Measurements from ENCODE around the gene ZNF557. TPM values are rescaled to one million over a fixed set of nuclear protein-coding genes. Genes with fewer than 3 reads are reported as not detected.
A peak's percentile ranks its signal among the peaks of the same experiment; 100 is the strongest.
"Not testable (repeated sequence)": the region's sequence is repeated elsewhere in the genome, so short reads cannot be mapped to it uniquely, and the experiment has no call there.

Gene ZNF557
- 53.0 TPM for total RNA-seq

DNA sequence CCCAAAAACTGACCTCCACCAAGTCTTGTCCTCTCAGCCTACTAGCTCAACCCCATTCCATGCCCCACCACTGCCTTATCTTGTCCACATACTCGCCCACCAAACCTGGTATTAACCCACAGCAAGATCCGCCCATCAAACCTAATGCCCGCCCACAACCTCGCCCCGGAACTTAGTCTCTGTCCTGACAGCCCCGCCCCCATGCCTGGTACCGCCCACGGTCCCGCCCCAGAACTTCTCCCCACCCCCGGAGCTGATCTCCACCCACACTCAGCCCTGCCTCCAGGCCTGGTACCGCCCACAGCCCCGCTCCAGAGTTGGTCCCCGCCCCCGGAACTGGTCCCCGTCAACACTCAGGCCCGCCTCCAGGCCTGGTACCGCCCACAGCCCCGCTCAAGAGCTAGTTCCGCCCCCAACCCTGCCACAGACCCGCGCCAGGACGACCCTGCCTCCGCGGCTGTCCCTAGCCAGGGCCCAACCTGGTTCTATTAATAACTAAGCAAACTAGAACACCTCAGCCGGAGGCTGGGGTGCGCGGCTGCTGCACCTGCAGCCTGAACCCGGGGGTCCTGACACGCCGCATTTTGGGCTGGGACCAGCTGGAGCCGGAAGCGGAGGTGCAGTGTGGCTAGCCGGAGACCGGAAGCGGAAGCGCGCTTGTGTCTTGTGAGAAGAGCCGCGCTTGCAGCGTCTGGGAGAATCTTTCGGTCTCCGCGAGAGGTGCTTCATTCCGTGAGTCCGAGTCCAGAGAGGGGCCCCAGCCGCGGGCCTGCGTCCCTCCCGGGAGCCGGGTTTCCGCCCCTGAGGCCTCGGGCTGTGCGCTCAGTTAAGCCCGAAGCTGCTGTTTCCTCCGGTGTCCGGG, at the start of gene ZNF557:
Gene ZNF557, plus strand, starts transcription at position 662 of the 862 bp plus-strand sequence. CDS start 5,372 bp downstream, outside the sequence.
- DNase-seq (ENCODE audit: low spot score in 2 of 2) (peak; percentile 88 to 95), FAIRE-seq (no peak)

DNA sequence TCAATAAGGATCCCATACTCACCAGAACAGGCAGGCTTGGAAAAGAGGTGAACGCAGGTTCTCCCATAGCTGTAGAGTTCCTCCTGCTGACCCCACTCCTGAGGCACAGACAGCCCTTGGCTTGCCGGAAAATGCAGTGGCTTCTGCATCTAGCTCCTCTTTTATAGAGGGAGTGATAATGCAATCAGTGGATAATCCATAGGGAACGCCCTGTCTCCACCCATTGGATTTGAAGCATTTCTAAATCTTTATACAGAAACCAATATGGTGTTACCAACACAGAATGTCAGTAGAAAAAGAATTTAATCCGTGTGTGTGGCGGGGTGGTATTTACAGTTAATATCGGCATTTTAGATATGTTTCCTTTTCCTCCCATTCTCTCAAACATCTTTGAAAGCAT, 48.2 kb upstream of the ZNF557 start, which contains the start of gene MBD3L2B:
Gene MBD3L2B, minus strand, starts transcription at position 101 of the 400 bp plus-strand sequence. Its CDS starts 34 bp downstream, at position 67.
- not testable (repeated sequence) for DNase-seq (ENCODE audit: low spot score in 2 of 2); FAIRE-seq

DNA sequence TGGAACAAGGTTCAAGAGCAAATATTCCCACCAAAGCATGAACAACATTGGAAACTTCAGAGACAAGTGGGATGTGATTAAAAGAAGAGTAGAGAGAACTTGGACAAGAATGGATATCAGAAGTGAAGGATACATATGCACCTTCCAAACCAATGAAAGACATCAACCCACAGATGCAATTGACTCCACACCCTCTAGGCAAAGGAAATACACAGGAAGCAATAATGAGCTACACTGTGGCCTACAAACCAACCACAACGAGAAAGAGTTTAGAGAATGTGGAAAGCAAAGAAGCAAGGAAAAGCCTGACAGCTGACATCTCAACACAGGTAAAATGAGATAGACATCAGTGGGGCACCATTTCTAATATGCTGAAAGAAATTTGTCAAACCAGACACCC, 40.7 kb upstream of the ZNF557 start:
- not testable (repeated sequence) for FAIRE-seq; DNase-seq (ENCODE audit: low spot score in 2 of 2)

GRCh38 chr19:7030278-7030677, 39.2 kb upstream of the ZNF557 start, which contains the start of gene MBD3L5:
Gene MBD3L5 (plus strand): TSS chr19:7030578. CDS start chr19:7030612, 34 bp downstream.
- not testable (repeated sequence) for FAIRE-seq

GRCh38 chr19:7040079-7040478, 29.4 kb upstream of the ZNF557 start, which contains the start of gene MBD3L4:
Gene MBD3L4 (minus strand): TSS chr19:7040179. CDS start chr19:7040144, 35 bp downstream.
- not testable (repeated sequence) for FAIRE-seq

More at GRCh38 chr19:7030278-7030677, 39.2 kb upstream of the ZNF557 start, which contains the start of gene MBD3L5:
- not testable (repeated sequence) for DNase-seq (ENCODE audit: low spot score in 2 of 2)

GRCh38 chr19:7041563-7041962, 27.9 kb upstream of the ZNF557 start:
- not testable (repeated sequence) for DNase-seq (ENCODE audit: low spot score in 2 of 2); FAIRE-seq

More at GRCh38 chr19:7040079-7040478, 29.4 kb upstream of the ZNF557 start, which contains the start of gene MBD3L4:
- not testable (repeated sequence) for DNase-seq (ENCODE audit: low spot score in 2 of 2)

DNA sequence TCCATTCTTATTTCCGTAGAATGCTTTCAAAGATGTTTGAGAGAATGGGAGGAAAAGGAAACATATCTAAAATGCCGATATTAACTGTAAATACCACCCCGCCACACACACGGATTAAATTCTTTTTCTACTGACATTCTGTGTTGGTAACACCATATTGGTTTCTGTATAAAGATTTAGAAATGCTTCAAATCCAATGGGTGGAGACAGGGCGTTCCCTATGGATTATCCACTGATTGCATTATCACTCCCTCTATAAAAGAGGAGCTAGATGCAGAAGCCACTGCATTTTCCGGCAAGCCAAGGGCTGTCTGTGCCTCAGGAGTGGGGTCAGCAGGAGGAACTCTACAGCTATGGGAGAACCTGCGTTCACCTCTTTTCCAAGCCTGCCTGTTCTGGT, 20.5 kb upstream of the ZNF557 start, which contains the start of gene MBD3L2:
Gene MBD3L2, plus strand, starts transcription at position 301 of the 400 bp plus-strand sequence. Its CDS starts 53 bp downstream, at position 354.
- FAIRE-seq = not testable (repeated sequence)

DNA sequence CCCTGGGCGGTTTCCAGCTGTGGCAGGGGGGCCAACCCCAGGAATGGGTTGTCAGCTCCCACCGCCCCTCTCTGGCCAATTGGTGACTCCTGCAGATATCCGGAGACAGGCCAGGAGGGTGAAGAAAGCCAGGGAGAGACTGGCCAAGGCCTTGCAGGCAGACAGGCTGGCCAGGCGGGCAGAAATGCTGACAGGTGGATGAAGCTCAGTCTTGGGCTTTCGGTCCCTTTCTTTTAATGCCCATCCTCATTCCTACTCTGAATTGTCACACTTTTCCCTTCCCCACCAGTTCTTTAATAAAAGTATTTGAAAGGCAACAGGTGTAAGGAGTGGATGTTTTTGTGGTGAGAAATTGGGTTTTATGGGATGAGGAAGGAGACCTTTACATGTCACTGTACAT, 18.1 kb upstream of the ZNF557 start:
- not testable (repeated sequence) for DNase-seq (ENCODE audit: low spot score in 2 of 2); FAIRE-seq

More for the DNA sequence above, 20.5 kb upstream of the ZNF557 start, which contains the start of gene MBD3L2:
- DNase-seq (ENCODE audit: low spot score in 2 of 2) = not testable (repeated sequence)

DNA sequence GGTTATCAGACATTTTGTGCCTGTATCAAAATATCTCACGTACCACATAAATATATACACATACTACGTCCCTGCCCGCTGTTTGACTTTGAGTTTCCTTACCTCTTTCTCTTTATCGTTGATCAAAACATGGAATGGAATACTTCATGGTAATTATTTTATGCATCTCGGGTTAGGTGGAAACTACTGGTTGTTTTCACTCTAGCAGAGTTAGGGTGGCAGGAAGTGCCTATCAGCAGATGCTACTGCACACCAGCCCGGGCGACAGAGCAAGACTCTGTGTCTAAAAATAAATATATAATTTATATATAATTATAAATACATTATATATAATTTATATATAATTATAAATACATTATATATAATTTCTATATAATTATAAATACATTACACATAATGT, 16.6 kb upstream of the ZNF557 start:
- DNase-seq (ENCODE audit: low spot score in 2 of 2); FAIRE-seq: not testable (repeated sequence)

DNA sequence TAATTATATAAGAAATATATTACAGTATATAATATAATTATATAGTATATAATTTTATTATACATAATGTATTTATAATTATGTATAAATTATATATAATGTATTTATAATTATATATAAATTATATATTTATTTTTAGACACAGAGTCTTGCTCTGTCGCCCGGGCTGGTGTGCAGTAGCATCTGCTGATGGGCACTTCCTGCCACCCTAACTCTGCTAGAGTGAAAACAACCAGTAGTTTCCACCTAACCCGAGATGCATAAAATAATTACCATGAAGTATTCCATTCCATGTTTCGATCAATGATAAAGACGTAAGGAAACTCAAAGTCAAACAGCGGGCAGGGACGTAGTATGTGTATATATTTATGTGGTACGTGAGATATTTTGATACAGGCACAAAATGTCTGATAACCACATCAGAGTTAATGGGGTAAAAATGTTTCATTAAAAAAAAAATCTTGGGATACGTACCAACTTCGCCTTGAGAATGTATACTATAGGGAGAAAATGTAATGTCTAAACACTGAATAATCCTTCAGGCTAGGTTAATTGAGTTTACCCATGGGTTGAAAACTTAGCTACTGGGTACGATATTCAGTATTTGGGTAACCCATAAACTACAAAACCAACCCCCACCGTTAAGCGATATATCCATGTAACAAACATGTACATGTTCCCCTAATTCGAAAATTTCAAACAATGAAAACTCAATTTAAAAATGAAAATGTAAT, 14.7 kb upstream of the ZNF557 start:
- not testable (repeated sequence) for FAIRE-seq; DNase-seq (ENCODE audit: low spot score in 2 of 2)

- not testable (repeated sequence) for FAIRE-seq; DNase-seq (ENCODE audit: low spot score in 2 of 2)
Measured at GRCh38 chr19:7055679-7056078, 13.8 kb upstream of the ZNF557 start.

- FAIRE-seq; DNase-seq (ENCODE audit: low spot score in 2 of 2): not testable (repeated sequence)
Measured at GRCh38 chr19:7056371-7056770, 13.1 kb upstream of the ZNF557 start.

- not testable (repeated sequence) for DNase-seq (ENCODE audit: low spot score in 2 of 2); FAIRE-seq
Measured at GRCh38 chr19:7058576-7058975, 10.9 kb upstream of the ZNF557 start, which contains the start of gene MBD3L3. Gene MBD3L3 (minus strand): TSS chr19:7058676. CDS start chr19:7058605, 71 bp downstream.

DNA sequence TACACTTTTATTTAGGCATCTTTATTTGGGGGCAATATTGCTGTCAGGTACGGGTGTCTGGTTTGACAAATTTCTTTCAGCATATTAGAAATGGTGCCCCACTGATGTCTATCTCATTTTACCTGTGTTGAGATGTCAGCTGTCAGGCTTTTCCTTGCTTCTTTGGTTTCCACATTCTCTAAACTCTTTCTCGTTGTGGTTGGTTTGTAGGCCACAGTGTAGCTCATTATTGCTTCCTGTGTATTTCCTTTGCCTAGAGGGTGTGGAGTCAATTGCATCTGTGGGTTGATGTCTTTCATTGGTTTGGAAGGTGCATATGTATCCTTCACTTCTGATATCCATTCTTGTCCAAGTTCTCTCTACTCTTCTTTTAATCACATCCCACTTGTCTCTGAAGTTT, 9.5 kb upstream of the ZNF557 start:
- DNase-seq (ENCODE audit: low spot score in 2 of 2); FAIRE-seq: not testable (repeated sequence)

GRCh38 chr19:7063339-7063738, 6.2 kb upstream of the ZNF557 start:
- DNase-seq (ENCODE audit: low spot score in 2 of 2) = no peak
- no peak for FAIRE-seq

DNA sequence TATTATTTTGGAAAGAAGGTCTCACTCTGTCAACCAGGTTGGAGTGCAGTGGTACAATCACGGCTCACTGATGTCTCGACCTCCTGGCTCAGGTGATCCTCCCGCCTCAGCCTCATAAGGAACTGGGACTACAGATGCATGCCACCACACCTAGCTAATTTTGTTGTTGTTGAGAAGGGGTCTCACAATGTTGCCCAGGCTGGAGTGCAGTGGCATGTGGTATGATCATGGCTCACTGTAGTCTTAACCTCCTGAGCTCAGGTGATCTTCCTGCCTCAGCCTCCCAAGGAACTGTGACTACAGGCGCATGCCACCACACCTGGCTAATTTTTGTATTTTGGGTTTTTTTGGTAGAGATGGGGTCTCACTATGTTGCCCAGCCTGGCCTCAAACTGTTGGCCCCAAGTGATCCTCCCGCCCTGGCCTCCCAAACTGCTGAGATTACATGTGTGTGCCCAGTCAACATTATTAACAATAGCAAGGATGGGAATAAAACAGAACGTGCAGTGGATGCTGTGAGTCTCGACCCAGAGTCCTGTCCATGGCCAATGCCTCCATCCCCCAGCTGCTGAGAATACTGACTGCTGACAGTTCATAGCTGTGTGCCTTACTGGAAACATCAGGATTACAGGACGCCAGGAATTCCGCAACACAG, 5.6 kb upstream of the ZNF557 start:
- FAIRE-seq = no peak
- no peak for DNase-seq (ENCODE audit: low spot score in 2 of 2)

DNA sequence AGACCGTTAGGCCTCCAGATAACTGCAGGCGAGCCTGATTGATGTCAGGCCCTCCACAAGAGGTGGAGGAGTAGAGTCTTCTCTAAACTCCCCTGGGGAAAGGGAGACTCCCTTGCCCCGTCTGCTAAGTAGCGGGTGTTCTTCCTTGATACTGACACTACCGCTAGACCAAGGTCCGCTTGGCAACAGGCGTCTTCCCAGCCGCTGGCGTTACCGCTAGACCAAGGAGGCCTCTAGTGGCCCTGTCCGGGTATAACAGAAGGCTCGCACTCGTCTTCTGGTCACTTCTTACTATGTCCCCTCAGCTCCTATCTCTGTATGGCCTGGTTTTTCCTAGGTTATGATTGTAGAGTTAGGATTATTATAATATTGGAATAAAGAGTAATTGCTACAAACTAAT, 2.4 kb upstream of the ZNF557 start:
- not testable (repeated sequence) for FAIRE-seq; DNase-seq (ENCODE audit: low spot score in 2 of 2)

- DNase-seq (ENCODE audit: low spot score in 2 of 2) (no peak), FAIRE-seq (no peak)
Measured at GRCh38 chr19:7067716-7068115, 1.8 kb upstream of the ZNF557 start.

- FAIRE-seq = no peak
Measured at GRCh38 chr19:7068599-7068998, 904 bp upstream of the ZNF557 start.

GRCh38 chr19:7069904-7070226, 362 bp downstream of the ZNF557 start:
- FAIRE-seq (no peak), DNase-seq (ENCODE audit: low spot score in 2 of 2) (peak in 1 of 2 donors; percentile 31)

More at GRCh38 chr19:7068599-7068998, 904 bp upstream of the ZNF557 start:
- DNase-seq (ENCODE audit: low spot score in 2 of 2) = no peak

Measured in frontal cortex (tissue), 4 donors.